ENCODE measurements around the gene AIPL1. TPM values are rescaled to one million over a fixed set of nuclear protein-coding genes. Genes with fewer than 3 reads are reported as not detected.
"Not testable (repeated sequence)": the region's sequence is repeated elsewhere in the genome, so short reads cannot be mapped to it uniquely, and the experiment has no call there.

The AIPL1 gene, protein sequence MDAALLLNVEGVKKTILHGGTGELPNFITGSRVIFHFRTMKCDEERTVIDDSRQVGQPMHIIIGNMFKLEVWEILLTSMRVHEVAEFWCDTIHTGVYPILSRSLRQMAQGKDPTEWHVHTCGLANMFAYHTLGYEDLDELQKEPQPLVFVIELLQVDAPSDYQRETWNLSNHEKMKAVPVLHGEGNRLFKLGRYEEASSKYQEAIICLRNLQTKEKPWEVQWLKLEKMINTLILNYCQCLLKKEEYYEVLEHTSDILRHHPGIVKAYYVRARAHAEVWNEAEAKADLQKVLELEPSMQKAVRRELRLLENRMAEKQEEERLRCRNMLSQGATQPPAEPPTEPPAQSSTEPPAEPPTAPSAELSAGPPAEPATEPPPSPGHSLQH
- not detected in 2 replicates for total RNA-seq

DNA sequence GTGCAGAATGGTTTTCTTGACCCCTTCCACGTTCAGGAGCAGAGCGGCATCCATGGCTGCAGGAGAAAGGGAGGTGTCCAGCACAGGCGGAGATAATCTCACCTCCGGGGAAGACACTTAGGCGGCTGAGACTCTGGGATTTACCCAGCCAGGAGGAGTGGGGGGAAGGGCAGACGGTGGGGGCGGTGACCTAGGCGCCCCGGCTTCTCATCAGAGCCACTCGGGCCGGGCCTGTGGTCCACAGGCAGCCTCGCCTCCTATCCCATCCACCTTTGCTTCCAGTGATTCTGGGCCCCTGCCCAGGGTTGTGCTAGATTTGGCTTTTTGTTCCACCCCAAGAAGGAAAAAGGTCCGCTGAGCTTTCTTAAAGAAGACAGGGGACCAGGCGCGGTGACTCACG is at the start of gene AIPL1:
Gene AIPL1 (minus strand): TSS at position 71 of the 400 bp plus-strand sequence. CDS start 17 bp downstream, at position 54.
- no peak for DNase-seq (ENCODE audit: low read depth in 2 of 2)

DNA sequence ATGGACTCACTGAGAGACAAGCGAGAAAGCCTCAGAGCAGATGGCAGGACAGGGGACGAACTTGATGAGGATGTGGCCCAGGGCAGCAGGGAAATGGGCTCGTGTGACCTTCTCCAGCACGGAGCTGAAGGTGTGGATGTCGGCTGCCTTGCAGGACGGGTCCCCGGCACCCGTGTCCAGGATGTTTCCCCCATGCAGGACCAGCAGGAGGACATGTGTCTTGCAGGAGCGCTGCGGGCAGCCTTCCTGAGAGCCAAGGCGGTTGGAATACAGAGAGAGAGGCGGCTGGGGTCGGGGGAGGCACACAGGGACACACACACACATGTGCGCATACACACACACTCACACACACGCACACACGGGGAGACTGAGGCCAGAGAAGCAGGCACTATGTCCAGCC is 48.6 kb upstream of the AIPL1 start:
- no peak for DNase-seq (ENCODE audit: low read depth in 2 of 2)

DNA sequence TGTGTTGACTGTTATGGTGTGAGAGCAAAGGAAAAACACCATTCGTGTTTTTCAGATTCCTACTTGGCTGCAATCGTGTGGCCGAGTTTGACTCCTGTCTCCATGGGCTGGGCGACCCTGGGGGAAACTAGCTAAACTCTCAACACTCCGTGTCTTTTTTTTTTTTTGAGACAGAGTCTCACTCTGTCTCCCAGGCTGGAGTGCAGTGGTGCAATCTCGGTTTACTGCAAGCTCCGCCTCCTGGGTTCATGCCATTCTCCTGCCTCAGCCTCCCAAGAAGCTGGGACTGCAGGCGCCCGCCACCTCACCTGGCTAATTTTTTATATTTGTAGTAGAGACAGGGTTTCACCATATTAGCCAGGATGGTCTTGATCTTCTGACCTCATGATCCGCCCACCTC is 47.9 kb upstream of the AIPL1 start:
- not testable (repeated sequence) for DNase-seq (ENCODE audit: low read depth in 2 of 2)

DNA sequence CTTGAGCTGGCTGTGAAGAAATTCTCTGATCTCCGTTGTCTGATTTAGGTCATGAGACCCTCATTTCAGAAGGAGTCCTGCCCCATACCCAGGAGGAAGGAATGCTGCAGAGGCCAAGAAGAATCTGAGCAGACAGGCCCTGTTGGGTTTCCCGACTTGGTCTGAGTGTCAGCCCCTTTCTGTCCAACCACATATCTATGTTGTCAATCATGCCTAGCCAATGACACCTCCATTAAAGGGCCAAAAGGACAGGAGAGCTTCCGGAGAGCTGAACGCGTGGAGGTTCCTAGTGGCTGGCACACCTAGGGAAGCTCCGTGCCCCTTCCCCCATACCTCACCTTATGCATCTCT is 47.2 kb upstream of the AIPL1 start:
- no peak for DNase-seq (ENCODE audit: low read depth in 2 of 2)

DNA sequence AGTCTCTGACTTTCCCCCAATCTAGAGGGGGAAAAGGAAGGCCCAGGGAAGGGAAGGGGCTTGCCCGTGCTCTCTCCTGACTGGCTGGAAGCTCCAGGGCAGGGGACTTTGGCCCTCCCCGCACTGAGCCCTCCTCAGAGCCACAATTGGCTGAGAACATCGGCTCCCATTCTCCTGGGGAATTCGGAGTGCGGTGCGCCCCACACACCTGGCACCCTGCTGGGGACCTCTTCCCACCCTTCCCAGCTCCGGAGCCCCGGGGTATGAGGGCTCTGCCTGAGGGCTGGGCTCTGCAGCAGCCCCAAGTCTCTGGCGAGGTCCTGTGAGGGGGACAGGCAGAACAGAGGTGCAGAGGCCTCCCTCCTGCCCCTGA is 45.4 kb upstream of the AIPL1 start:
- no peak for DNase-seq (ENCODE audit: low read depth in 2 of 2)

DNA sequence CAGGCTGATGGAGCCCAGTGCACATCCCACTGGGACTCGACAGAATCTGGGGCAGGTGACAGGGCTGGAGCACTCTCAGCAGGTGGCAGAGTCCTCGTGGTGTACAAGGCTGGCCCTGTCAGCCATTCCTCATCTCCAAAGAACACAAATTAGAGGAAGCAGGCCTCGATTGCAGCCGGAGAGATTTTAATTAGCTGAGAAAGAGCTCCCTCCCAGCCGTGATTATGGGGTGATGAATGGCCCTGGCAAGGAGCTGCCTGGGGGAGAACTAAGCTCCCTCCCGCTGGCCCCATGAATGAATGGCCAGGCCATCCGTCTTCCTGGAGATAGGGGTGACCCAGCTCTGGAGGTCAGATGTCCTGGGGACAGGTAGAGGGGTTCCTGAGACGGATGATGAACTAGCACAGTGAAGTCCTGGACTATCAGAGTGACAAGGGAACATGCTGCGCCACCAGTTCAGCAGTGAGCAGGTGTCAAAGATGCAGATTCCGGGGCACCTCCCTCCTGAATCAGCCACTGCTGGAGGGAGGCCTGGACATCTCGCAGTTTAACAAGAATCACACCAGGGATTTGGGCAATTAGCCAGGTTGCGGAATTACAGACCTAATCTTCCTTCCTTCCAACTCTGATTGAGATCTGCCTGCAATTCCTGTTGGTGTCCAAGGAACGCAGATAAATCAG is 44.8 kb upstream of the AIPL1 start:
- DNase-seq (ENCODE audit: low read depth in 2 of 2) = peak; percentile 19 to 22

DNA sequence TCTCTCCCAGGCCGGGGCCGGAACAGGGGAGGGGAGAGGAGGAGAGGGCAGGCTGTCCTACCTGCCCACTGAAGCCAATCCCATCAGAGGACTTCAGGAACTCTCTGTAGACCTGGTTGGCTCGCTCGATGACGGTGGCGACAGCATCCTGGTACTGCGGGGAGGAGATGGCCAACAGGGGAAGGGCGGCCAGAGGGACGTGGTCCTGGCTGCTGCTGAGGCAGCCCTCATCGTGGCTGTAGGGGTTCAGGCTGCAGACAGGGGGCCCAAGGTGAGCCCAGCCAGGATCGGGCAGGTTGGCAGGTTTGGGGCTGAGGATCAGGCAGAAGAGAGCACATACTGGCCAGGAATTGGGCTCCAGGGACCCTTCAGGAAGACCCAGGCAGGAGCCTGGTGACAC is 43.6 kb upstream of the AIPL1 start:
- no peak for DNase-seq (ENCODE audit: low read depth in 2 of 2)

DNA sequence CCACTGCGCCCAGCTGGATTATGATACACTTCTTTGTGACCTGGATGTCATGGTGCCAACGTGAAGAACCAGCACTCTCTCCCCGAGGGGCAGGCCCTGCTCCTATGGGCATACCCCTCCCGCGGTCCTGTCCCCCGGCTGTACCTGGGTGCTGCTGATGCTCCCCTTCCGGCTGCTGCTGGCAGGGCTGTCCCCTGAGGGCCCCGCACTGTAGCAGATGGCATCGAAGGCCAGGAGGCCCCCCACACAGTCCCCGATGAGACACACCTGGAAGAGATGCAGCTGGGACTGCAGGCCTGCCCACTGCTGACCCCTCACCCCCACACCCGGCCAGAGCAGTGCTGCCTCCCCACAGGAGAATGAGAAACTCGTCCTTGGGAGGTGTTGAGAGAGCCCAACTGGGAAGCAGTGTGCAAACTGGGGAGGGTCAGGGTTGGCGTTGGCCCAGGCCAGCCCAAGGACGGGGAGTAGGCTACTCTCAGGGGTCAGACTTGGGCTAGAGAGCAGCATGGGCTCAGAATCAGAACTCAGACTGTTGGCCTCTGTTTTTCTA is 43.0 kb upstream of the AIPL1 start:
- no peak for DNase-seq (ENCODE audit: low read depth in 2 of 2)

DNA sequence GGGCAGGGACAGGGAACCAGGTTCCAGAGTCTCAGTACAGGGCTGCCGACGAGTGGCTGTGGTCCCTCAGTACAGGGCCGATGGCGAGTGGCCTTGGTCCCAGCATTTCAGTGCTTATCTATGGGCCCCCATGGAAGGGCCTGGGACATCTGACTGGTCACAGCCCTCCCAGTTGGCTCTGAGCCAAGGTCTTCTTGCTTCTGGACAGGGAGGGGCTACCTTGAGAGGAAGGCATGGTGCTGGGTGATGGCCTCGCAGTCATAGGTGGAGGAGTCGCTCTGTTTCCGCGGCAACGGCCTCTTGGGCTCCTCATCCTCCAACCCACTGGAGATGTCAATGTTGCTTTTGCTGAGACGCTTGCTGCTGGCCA is 41.9 kb upstream of the AIPL1 start:
- no peak for DNase-seq (ENCODE audit: low read depth in 2 of 2)

DNA sequence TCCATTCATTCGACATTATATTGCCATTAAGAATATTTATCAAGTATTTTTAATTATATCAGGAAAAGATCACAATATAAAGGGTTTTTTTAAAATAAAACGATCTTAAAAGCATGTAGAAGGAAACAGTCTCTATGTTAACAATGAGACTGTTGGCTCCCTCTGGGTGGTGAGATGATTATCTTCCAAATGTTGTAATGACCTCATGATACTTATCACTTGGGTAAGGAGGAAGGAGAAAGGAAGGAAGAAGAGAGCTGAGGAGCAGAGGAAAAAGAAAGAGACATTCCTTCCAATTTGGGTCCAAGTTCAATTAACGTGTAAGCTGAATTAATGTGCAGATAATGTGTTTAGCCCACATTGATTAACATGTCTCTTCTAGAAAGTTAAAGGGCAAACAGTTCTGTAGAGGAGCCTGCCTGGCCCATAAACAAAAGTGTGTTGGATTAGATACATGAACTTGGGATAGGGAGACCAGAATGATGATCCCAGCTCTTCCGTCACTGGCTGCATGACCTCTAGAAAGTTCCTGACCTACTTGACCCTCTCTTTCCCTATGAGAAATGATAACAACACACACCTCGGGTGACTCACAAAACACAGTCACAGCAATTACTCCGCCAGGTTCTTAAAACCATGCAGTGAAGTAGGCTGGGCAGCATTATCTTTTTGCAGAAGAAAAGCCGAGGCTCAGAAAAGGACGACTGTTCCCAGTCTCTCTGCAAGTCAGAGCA is 41.3 kb upstream of the AIPL1 start:
- DNase-seq (ENCODE audit: low read depth in 2 of 2) = peak; percentile 14 to 38

DNA sequence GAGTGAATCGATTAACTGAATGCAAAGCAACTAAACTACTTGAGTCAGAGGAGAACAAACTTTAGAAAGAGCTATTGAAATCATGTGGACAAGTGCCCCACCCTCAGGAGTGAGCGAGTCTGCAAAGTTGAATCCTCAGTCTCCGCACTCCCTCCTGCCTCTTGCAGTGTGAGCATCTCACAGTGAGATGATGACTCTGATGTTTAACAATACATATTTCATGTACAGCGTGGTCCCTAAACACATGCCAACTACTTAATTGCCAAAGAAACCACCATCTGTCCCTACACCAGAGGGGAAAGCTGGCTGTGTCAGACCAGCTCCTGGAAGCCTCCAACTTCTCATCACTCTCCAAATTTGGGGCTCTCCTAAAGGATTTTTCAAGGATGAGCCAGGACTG is 40.5 kb upstream of the AIPL1 start:
- no peak for DNase-seq (ENCODE audit: low read depth in 2 of 2)

DNA sequence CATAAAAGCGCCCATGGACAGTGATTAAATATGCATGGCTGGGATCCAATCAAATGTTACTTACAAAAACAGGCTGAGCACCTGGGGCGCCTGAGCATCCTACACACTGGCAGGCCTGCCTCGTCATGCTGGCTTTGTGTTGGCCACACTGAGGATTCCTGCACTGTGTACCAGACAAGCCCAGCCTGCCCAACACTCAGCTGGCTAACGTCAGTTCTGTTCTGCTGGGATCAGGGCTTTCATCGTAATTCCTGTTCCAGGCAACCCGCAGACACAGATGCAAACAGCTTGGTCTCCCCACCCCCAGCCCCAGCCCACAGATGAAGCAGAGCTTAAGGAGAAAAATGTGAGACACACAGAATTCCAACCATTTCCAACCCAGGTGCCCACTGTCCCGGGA is 40.0 kb upstream of the AIPL1 start:
- no peak for DNase-seq (ENCODE audit: low read depth in 2 of 2)

DNA sequence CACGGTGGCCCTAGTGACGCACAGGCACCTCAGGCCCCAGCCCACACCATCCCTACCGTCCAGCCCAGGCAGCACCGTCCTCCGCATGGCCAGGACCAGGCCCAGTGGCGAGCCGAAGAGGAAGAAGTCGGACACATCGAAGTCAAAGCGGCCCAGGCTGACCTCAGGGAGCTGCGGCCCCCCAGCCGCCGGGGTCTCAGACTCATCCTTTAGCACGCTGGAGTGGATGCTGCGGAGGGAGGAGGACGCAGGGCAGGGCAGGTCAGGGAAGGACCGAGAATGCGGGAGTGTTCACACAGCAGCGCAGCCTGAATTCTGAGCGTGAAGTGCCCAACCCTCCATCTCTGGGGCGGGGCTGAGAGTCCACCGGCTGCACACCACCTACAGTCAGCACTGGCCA is 39.5 kb upstream of the AIPL1 start:
- DNase-seq (ENCODE audit: low read depth in 2 of 2) = no peak

DNA sequence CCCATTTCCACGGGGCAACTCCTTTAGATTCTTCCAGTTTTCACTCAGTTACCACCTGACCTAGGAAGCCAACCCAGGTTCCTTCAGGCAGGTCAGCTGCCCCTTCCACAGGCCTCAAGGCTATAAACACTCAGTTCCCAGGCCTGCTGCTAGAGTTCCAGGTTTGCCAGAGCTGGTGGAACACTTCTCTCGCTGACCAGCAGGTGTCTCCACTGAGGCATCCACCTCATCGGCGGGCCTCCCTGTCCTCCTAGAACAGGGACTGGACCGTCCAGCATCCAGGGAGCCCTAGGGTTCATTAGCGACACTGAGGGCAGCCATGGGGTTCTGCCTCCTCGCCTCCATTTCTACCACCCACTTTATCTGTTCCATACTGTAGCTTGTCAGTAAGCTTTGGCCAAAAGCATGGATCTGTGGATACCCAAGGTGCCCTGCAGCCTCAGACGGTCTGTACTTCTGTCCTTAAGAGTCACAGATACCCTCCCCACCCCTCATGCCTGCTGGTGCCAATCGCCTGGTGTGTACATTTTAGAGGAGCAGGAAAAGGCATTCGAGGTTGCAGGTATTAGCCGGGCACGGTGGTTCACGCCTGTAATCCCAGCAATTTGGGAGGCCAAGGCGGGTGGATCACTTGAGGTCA is 38.3 kb upstream of the AIPL1 start:
- DNase-seq (ENCODE audit: low read depth in 2 of 2) = peak; percentile 69 to 82

DNA sequence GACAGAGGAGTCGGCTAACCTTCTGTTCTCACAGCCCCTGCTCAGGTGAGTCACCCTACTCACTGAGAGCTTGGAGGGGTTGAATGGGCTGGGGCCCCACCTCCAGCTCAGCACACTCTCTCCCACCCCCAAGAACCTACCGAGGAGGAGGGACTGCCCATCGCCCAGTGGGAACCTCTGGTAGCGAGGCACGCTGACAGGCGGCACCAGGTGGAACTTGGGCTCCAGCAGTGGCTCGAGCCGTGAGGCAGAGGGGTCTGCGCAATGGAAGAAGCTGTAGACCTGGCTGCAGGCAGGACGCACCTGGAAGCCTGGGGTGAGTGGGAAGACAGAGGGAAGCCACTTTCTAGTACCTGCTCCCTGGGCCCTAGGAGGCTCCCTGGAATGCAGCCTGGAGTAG is 37.6 kb upstream of the AIPL1 start:
- no peak for DNase-seq (ENCODE audit: low read depth in 2 of 2)

DNA sequence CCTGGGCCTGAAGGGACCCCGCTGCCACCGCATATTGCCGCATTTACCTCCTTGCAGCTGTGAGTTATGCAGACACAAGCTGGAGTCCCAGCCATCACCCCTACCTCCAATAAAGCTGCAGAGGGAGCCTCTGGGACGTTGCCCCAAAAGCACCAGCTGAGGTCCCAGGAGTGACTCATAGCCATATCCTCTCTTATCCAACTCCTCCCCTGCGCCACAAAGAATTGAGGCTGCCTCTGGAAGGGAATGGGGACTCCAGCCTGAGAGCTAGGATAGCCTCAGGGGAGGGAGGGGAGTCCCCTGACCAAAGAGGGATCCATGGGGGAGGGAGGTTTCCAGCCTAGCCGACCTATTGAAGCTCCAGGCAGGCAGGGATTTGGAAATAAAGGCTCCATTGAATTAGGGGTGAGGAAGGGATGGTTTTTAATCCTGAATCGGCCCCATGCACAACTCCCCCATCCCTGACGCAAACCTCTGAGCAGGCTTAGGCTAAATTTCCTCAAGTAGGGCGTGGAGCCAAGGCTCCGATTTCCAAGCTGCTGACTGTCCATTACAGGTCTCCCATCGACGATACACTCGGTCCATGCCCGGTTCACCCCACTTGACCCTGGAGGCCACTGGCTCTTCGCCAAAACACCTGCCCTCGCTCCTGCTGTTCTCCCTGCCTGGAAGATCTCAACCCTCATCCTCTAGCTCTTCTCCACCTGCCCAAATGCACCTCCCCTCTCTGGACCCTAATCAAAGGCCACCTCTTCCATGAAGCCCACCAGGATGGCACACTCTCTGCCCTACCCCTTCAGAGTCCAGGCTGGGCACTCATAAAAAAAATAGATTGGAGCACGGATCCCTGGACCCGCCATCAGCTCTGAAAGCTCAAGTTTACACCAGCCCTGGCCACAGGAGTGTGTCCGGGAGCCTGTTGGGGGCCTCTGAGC is 36.9 kb upstream of the AIPL1 start:
- peak in 1 of 2 donors; percentile 57 for DNase-seq (ENCODE audit: low read depth in 2 of 2)

DNA sequence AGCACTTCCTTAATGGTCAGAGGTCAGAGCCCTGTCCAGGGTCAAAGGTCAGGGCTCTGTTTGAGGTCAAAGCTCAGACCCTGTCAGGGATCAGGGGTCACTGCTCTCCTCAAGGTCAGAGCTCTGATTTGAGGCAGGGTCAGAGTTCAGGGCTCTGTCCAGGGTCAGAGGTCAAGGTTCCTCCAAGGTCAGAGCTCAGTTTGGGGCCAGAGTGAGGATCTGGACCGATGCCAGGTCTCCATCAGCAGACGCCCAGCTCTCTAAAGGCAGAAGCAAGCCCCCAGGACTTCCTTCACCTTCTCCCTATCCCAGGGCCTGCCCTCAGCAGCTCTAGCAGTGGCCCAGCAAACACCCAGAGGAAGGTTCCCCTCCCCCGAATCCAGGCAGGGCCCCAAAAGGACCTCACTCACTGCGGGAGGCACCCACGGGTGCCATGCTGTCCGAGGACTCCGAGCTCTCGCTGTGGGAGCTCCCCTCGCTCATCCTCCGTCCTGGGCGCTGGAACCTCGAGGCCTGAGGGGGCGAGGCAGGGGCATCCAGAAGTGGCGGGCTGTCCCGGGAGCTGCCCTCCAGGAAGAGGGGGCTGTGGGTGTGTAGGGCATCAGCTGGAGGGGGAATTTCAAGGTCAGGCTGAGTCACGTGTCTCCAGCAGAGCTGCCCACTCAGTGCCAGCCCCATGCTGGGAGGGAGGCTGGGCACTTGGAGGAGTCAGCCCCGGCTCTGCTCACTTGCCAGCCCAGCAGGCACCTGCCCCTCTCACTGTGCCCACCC is 36.0 kb upstream of the AIPL1 start:
- DNase-seq (ENCODE audit: low read depth in 2 of 2) = no peak

DNA sequence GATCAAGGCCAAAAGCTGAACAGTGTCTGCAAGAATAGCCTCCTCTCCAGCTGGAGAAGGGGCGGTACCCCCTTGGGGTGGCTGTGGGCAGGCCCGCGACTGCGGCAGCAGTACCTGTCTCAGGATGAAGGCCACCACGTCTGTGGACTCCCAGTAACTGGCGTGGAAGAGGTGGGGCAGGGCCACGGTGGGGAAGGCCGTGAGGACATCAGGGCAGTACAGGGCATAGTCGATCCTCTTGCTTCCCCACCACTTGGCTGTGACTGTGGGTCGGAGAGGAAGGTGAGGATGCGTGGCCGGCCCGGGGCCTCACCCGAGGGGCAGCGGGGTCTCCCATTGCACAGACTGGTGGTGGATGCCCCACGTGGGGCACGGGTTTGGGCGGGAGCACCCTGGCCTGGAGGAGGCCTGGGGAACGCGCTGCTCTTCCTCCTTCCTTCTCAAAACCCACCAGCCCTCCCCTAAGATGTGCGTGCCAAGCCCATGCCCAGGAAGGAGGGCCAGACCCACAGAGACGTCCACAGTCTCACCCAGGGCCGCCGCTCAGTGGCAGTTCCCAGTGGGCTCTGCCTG is 35.3 kb upstream of the AIPL1 start:
- no peak for DNase-seq (ENCODE audit: low read depth in 2 of 2)

DNA sequence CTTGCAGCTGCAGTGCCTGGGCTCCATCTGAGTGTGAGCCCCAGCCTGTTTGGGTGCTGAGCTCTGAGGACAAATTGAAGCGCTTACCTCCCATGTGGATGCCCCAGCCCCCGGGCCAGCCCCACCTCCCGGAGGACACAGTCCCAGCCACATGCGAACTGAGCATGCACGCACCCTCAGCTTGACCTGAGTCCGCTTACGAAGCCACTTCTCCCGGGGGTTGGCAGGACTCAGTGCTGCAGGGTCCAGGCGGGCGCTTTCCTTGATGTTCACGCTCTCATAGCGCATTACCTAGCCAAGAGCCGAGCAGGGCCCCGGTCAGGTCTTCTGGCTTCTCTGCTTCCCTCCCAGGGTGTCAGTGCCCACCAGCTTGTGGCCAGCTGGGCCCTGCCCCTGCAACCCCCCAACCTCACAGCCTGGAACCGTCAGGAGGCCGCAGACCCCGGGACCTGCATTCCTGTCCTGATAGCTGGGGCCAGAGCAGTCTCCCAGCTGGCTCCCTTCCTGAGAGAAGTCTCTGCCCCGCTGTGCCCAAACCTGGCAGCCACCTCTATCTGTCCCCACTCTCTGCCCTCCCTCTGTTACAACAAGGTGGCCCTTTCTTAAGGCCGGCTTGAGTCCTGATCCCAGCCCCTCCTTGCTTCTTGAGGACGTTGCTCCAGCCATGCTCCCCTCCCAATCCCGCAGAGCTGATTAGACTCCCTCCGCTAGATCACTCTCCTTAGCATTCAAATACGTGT is 33.3 kb upstream of the AIPL1 start:
- DNase-seq (ENCODE audit: low read depth in 2 of 2) = no peak

Data from lung microvascular endothelial cell (primary cell).